ENCODE results near the gene JAML.

Gene JAML

DNA sequence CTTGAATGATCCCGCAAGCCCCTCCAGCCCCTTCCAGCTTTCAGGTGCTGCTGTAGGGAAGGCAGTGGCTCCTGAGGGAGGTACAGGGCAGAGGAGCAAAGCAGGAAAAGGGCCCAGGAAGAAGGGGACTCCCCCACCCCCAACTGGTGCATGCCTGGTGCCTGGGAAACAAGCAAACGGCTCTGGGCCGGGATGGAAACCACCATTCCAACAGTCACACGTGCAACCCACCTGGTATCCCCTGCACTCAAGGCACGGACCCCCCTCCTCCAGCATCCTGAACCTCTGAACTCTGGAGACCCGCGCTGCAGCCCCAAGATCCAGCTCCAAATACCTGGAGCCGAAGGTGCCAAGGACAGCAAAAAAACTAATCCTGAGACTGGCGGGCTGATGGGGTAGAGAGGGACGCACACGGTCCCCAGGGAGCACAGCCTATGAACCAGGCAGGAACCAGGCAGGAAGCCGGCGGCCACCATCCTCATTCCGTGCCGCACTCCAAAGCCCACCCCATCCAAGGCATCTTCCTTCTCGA, 72.7 kb downstream of the JAML start:
- Histone ChIP-seq H3K4me2 (ENCODE audit: low read length) (no peak overlapping the region), H3K4me1 (ENCODE audit: insufficient read depth, low read length, severe bottlenecking) (no peaks in the 10 kb centered on the region), H3K27me3 (ENCODE audit: insufficient read depth, low read length) (no peaks in the 10 kb centered on the region), H3F3A (ENCODE audit: insufficient read depth, low read length) (no peaks in the 10 kb centered on the region), H3K27ac (ENCODE audit: low read depth, low read length, poor library complexity, severe bottlenecking) (no peak overlapping the region), H3K79me2 (ENCODE audit: insufficient read depth, low read length) (no peaks in the 10 kb centered on the region), H2AFZ (ENCODE audit: low read length) (no peak overlapping the region), H3K9me2 (ENCODE audit: low read depth, low read length) (no peaks in the 10 kb centered on the region), H3K9ac (ENCODE audit: low read length) (no peak overlapping the region), H3K9me3 (ENCODE audit: low read length) (no peaks in the 10 kb centered on the region), H4K20me1 (ENCODE audit: insufficient read depth, low read length) (no peaks in the 10 kb centered on the region), H3K4me3 (ENCODE audit: low read depth, low read length, poor library complexity, severe bottlenecking) (no peak overlapping the region), H3K36me3 (ENCODE audit: insufficient read depth, low read length) (no peaks in the 10 kb centered on the region)
- TF ChIP-seq, protein P1, sequence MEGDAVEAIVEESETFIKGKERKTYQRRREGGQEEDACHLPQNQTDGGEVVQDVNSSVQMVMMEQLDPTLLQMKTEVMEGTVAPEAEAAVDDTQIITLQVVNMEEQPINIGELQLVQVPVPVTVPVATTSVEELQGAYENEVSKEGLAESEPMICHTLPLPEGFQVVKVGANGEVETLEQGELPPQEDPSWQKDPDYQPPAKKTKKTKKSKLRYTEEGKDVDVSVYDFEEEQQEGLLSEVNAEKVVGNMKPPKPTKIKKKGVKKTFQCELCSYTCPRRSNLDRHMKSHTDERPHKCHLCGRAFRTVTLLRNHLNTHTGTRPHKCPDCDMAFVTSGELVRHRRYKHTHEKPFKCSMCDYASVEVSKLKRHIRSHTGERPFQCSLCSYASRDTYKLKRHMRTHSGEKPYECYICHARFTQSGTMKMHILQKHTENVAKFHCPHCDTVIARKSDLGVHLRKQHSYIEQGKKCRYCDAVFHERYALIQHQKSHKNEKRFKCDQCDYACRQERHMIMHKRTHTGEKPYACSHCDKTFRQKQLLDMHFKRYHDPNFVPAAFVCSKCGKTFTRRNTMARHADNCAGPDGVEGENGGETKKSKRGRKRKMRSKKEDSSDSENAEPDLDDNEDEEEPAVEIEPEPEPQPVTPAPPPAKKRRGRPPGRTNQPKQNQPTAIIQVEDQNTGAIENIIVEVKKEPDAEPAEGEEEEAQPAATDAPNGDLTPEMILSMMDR (IDR thresholded peaks at IDR 0.05; ENCODE audit: low read length) = no peak
- no peak for TF ChIP-seq EZH2 (IDR thresholded peaks at IDR 0.05; ENCODE audit: borderline replicate concordance, low read length)

DNA sequence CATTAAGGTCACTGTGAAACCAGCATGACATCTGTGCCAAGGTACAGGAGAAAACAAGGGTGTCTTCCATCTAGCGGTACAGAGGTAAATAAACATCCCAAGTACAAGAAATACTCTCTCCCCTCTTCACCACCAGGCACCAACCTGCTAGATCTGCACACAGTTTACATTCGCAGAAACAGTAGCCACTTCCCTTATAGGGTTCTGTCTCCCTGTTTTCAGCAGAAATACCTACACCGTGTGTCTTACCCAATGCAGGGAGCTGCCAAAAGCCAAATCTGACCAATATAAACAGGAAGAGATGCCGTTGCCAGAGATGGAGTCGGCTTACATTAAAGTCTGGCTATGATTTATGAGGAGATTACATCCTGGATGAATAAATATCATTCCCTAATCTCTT, 73.4 kb downstream of the JAML start:
- H3K4me3 ChIP-seq (ENCODE audit: low read depth, low read length, poor library complexity, severe bottlenecking) = no peak overlapping the region
- no peaks in the 10 kb centered on the region for H3K36me3 ChIP-seq (ENCODE audit: insufficient read depth, low read length)
- no peak overlapping the region for H3K9ac ChIP-seq (ENCODE audit: low read length)
- no peaks in the 10 kb centered on the region for H3K9me2 ChIP-seq (ENCODE audit: low read depth, low read length)
- H3K4me1 ChIP-seq (ENCODE audit: insufficient read depth, low read length, severe bottlenecking) = no peaks in the 10 kb centered on the region
- no peaks in the 10 kb centered on the region for H3K79me2 ChIP-seq (ENCODE audit: insufficient read depth, low read length)
- no peak for TF ChIP-seq EZH2 (IDR thresholded peaks at IDR 0.05; ENCODE audit: borderline replicate concordance, low read length)
- TF ChIP-seq, protein P1 (IDR thresholded peaks at IDR 0.05; ENCODE audit: low read length) = no peak
- H3K27me3 ChIP-seq (ENCODE audit: insufficient read depth, low read length) = no peaks in the 10 kb centered on the region
- H3K9me3 ChIP-seq (ENCODE audit: low read length) = no peaks in the 10 kb centered on the region
- H3K4me2 ChIP-seq (ENCODE audit: low read length) = no peak overlapping the region
- no peaks in the 10 kb centered on the region for H4K20me1 ChIP-seq (ENCODE audit: insufficient read depth, low read length)
- H3K27ac ChIP-seq (ENCODE audit: low read depth, low read length, poor library complexity, severe bottlenecking) = no peak overlapping the region
- no peaks in the 10 kb centered on the region for H3F3A ChIP-seq (ENCODE audit: insufficient read depth, low read length)
- H2AFZ ChIP-seq (ENCODE audit: low read length) = no peak overlapping the region

DNA sequence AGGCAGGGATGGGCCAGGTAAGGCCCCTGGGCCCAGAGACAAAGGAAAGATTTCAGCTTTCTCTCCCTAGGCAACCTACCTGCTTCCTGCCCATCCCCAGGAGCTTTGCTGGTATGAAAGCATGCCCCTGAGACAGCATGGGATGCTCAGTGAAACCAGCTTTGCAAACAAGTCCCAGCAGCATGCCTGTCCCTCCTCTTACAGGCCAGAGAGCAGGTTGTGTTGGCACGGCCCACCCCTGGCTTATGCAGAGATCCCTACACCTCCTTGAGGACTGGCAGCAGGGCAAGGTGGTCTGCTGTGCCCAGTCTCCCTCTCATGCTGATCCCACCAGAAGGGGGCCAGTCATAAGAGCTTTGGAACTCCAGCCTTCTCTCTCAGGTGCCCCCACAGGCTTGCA, 75.3 kb downstream of the JAML start:
- no peak overlapping the region for H3K9ac ChIP-seq (ENCODE audit: low read length)
- H3K9me2 ChIP-seq (ENCODE audit: low read depth, low read length) = no peaks in the 10 kb centered on the region
- no peak overlapping the region for H2AFZ ChIP-seq (ENCODE audit: low read length)
- no peaks in the 10 kb centered on the region for H3K9me3 ChIP-seq (ENCODE audit: low read length)
- peaks cover 4% of the 10 kb centered on the region for H3K4me1 ChIP-seq (ENCODE audit: insufficient read depth, low read length, severe bottlenecking)
- H3K79me2 ChIP-seq (ENCODE audit: insufficient read depth, low read length) = no peaks in the 10 kb centered on the region
- H3F3A ChIP-seq (ENCODE audit: insufficient read depth, low read length) = no peaks in the 10 kb centered on the region
- H4K20me1 ChIP-seq (ENCODE audit: insufficient read depth, low read length) = no peaks in the 10 kb centered on the region
- H3K4me2 ChIP-seq (ENCODE audit: low read length) = no peak overlapping the region
- no peaks in the 10 kb centered on the region for H3K36me3 ChIP-seq (ENCODE audit: insufficient read depth, low read length)
- TF ChIP-seq EZH2 (IDR thresholded peaks at IDR 0.05; ENCODE audit: borderline replicate concordance, low read length) = no peak
- TF ChIP-seq, protein P1 (IDR thresholded peaks at IDR 0.05; ENCODE audit: low read length) = no peak
- H3K27ac ChIP-seq (ENCODE audit: low read depth, low read length, poor library complexity, severe bottlenecking) = no peak overlapping the region
- H3K27me3 ChIP-seq (ENCODE audit: insufficient read depth, low read length) = no peaks in the 10 kb centered on the region
- no peak overlapping the region for H3K4me3 ChIP-seq (ENCODE audit: low read depth, low read length, poor library complexity, severe bottlenecking)

All from OCI-LY1 (cell line).